Peyer's patch (tissue), 4 donors: Measurements from ENCODE around the gene TRAF2. TPM values are rescaled to one million over a fixed set of nuclear protein-coding genes. Genes with fewer than 3 reads are reported as not detected.

Source experiments
- DNase-seq, 3 donors: peaks; one replicate each; pipeline ENCODE4 v3.0.0-alpha.2; 2017 to 2019
- H3K27ac ChIP-seq, 4 donors: fragments of 200-600 bp; sonication (generic); one replicate each; pipeline ENCODE4 v1.5.1; 2016 to 2019
- H3K27me3 ChIP-seq, 2 donors: fragments of 200-600 bp; sonication (generic); one replicate each; pipeline ENCODE4 v1.5.1; 2019
- H3K36me3 ChIP-seq, 3 donors: fragments of 200-600 bp; sonication (generic); one replicate each; pipeline ENCODE4 v1.5.1; 2016 to 2019
- H3K4me1 ChIP-seq, 4 donors: fragments of 200-600 bp; sonication (generic); one replicate each; pipeline ENCODE4 v1.5.1; 2016 to 2019
- H3K4me3 ChIP-seq, 4 donors: fragments of 200-600 bp; sonication (generic); 1 replicate in 3 of 4; 2 replicates in 1 of 4; pipeline ENCODE4 v1.5.1; 2016 to 2019; ENCODE audit warnings: mild to moderate bottlenecking in 1 of 4
- H3K9me3 ChIP-seq, 4 donors: fragments of 200-600 bp; sonication (generic); one replicate each; pipeline ENCODE4 v1.5.1; 2016 to 2019; ENCODE audit warnings: mild to moderate bottlenecking in 1 of 4
- CTCF ChIP-seq, 6 experiments: fragments of 450-650 bp in 4 of 6; fragments of 200-600 bp in 2 of 6; sonication (generic) in 1 of 6; IDR thresholded peaks; one replicate each; pipeline ENCODE4 v1.5.1; 2017 to 2019; ENCODE audit warnings: antibody characterized with exemption in 6 of 6, mild to moderate bottlenecking in 3 of 6, moderate library complexity in 1 of 6
- POLR2A ChIP-seq, 2 donors: fragments of 450-650 bp; IDR thresholded peaks; one replicate each; pipeline ENCODE4 v1.5.1; 2017; ENCODE audit warnings: antibody characterized with exemption in 2 of 2, mild to moderate bottlenecking in 2 of 2, moderate library complexity in 2 of 2
- total RNA-seq, 4 donors: library from RNA; depleted of rRNA; stranded (reverse); fragments of >200 nt; gene quantifications; one replicate each; pipeline ENCODE4 v1.1.0, GENCODE V29; 2016

TRAF2 gene
- total RNA-seq, 4 donors from 2014 or later = 17.5 to 75.1 (median 22.2) TPM

GRCh38 chr9:136947955-136948510 lies 61.7 kb downstream of the TRAF2 start:
- H3K9me3 ChIP-seq = no peaks in the 10 kb centered on the region
- peak in 2 of 3 donors; percentile 36 to 75 for DNase-seq
- peaks cover 0 to 2% (median 0%) of the 10 kb centered on the region in 3 donors for H3K36me3 ChIP-seq
- peak in 4 of 6 experiments; percentile 33 to 48 (median 42) for TF ChIP-seq CTCF (IDR thresholded peaks at IDR 0.05)
- TF ChIP-seq POLR2A (IDR thresholded peaks at IDR 0.05) = no peak
- no peak overlapping the region for H3K4me3 ChIP-seq
- H3K27ac ChIP-seq = peak overlapping the region in 2 of 4 donors; percentile 66 to 94
- no peaks in the 10 kb centered on the region for H3K27me3 ChIP-seq
- H3K4me1 ChIP-seq = peaks cover 0 to 34% (median 11%) of the 10 kb centered on the region in 4 donors

- no peaks in the 10 kb centered on the region for H3K36me3 ChIP-seq
- peak overlapping the region; percentile 88 to 96 (median 95) for H3K27ac ChIP-seq
- no peaks in the 10 kb centered on the region for H3K9me3 ChIP-seq
- peak in 1 of 3 donors; percentile 57 for DNase-seq
- no peaks in the 10 kb centered on the region for H3K27me3 ChIP-seq
- H3K4me3 ChIP-seq = peak overlapping the region; percentile 61 to 81 (median 68)
- peaks cover 0 to 27% (median 4%) of the 10 kb centered on the region in 4 donors for H3K4me1 ChIP-seq
- no peak for TF ChIP-seq CTCF (IDR thresholded peaks at IDR 0.05)
- no peak for TF ChIP-seq POLR2A (IDR thresholded peaks at IDR 0.05)
Measured at GRCh38 chr9:136949239-136949816, 63.0 kb downstream of the TRAF2 start.

GRCh38 chr9:136949817-136950655 lies 63.7 kb downstream of the TRAF2 start:
- peak; percentile 98 to 99 (median 99) for DNase-seq
- no peaks in the 10 kb centered on the region for H3K9me3 ChIP-seq
- peak overlapping the region; percentile 61 to 81 (median 68) for H3K4me3 ChIP-seq
- TF ChIP-seq POLR2A (IDR thresholded peaks at IDR 0.05) (peak; percentile 83 to 93), CTCF (IDR thresholded peaks at IDR 0.05) (peak; percentile 21 to 52 (median 39))
- H3K4me1 ChIP-seq = peaks cover 0 to 24% (median 4%) of the 10 kb centered on the region in 4 donors
- no peaks in the 10 kb centered on the region for H3K36me3 ChIP-seq
- H3K27me3 ChIP-seq = no peaks in the 10 kb centered on the region
- H3K27ac ChIP-seq = peak overlapping the region; percentile 88 to 96 (median 95)

- Histone ChIP-seq H3K27ac (peak overlapping the region; percentile 88 to 96 (median 95)), H3K9me3 (no peaks in the 10 kb centered on the region), H3K27me3 (no peaks in the 10 kb centered on the region), H3K4me3 (peak overlapping the region; percentile 61 to 81 (median 68)), H3K36me3 (no peaks in the 10 kb centered on the region), H3K4me1 (peaks cover 0 to 24% (median 4%) of the 10 kb centered on the region in 4 donors)
- no peak for TF ChIP-seq CTCF (IDR thresholded peaks at IDR 0.05)
- no peak for TF ChIP-seq POLR2A (IDR thresholded peaks at IDR 0.05)
- no peak for DNase-seq
Measured at GRCh38 chr9:136950656-136951276, 64.5 kb downstream of the TRAF2 start.

- Histone ChIP-seq H3K27me3 (no peaks in the 10 kb centered on the region), H3K4me1 (peaks cover 0 to 24% (median 4%) of the 10 kb centered on the region in 4 donors), H3K9me3 (no peaks in the 10 kb centered on the region), H3K4me3 (no peak within 1 kb of the TSS), H3K36me3 (no peaks in the 10 kb centered on the region), H3K27ac (no peak within 1 kb of the TSS)
- TF ChIP-seq POLR2A (IDR thresholded peaks at IDR 0.05) (no peak), CTCF (IDR thresholded peaks at IDR 0.05) (no peak)
- no peak for DNase-seq
Measured at GRCh38 chr9:136951541-136952320, 65.4 kb downstream of the TRAF2 start, which contains the start of gene LCN12. LCN12 (plus strand) TSS chr9:136952273; CDS start chr9:136952328, 55 bp downstream.
